Heart left ventricle (tissue), 16 donors: Measurements from ENCODE around the gene MMD2. TPM values are rescaled to one million over a fixed set of nuclear protein-coding genes. Genes with fewer than 3 reads are reported as not detected.
A peak's percentile ranks its signal among the peaks of the same experiment; 100 is the strongest.

ENCODE experiments used
- ATAC-seq, 4 donors: fragments of 200-7000 bp; cut with Tn5 transposase; one replicate each; pipeline ENCODE4 v1.9.1; 2020 to 2022; ENCODE audit warnings: moderate library complexity in 4 of 4, mild to moderate bottlenecking in 3 of 4, moderate number of reproducible peaks in 1 of 4
- DNase-seq, 5 donors: peaks; one replicate each; pipeline ENCODE4 v3.0.0-alpha.2; 2020
- H3K27ac ChIP-seq, 12 donors: fragments of 200-600 bp; sonication (generic) in 4 of 12; one replicate each; pipeline versions ENCODE4 v1.5.0 to v1.8.0; 2016 to 2022; ENCODE audit warnings: mild to moderate bottlenecking in 2 of 12
- H3K27me3 ChIP-seq, 9 donors: fragments of 200-600 bp; sonication (generic) in 2 of 9; one replicate each; pipeline versions ENCODE4 v1.5.1 to v1.8.0; 2016 to 2022; ENCODE audit warnings: mild to moderate bottlenecking in 3 of 9
- H3K36me3 ChIP-seq, 9 donors: fragments of 200-600 bp; sonication (generic) in 2 of 9; one replicate each; pipeline versions ENCODE4 v1.5.0 to v1.8.0; 2018 to 2022; ENCODE audit warnings: mild to moderate bottlenecking in 2 of 9
- H3K4me1 ChIP-seq, 12 donors: fragments of 200-600 bp; sonication (generic) in 4 of 12; one replicate each; pipeline versions ENCODE4 v1.5.0 to v1.8.0; 2016 to 2022; ENCODE audit warnings: mild to moderate bottlenecking in 3 of 12
- H3K4me3 ChIP-seq, 12 donors: fragments of 200-600 bp; sonication (generic) in 4 of 12; one replicate each; pipeline versions ENCODE4 v1.5.0 to v1.8.0; 2017 to 2022; ENCODE audit warnings: mild to moderate bottlenecking in 9 of 12, moderate library complexity in 4 of 12
- H3K9me3 ChIP-seq, 12 donors: fragments of 200-600 bp; sonication (generic) in 4 of 12; one replicate each; pipeline versions ENCODE4 v1.5.0 to v1.8.0; 2016 to 2022; ENCODE audit warnings: mild to moderate bottlenecking in 1 of 12
- CTCF ChIP-seq, 12 donors: fragments of 200-600 bp; sonication (generic) in 4 of 12; IDR thresholded peaks; one replicate each; pipeline versions ENCODE4 v1.5.0 to v1.8.0; 2018 to 2022; ENCODE audit warnings: antibody characterized with exemption in 12 of 12, mild to moderate bottlenecking in 5 of 12
- POLR2A ChIP-seq, 2 donors: fragments of 450-650 bp; IDR thresholded peaks; one replicate each; pipeline ENCODE4 v1.6.1; 2017; ENCODE audit warnings: antibody characterized with exemption in 2 of 2, mild to moderate bottlenecking in 2 of 2, moderate library complexity in 2 of 2
- WGBS, 4 donors: extraction: QIAGEN DNeasy Blood & Tissue Kit in 2 of 4; methylation state at CpG; one replicate each; pipeline versions ENCODE4 v1.1.5 to v1.1.7; 2013 to 2018; 5-methylcytosine and 5-hydroxymethylcytosine counted together
- intact Hi-C, 10 donors: fragments of 100-400 bp; cut with DNase I; formaldehyde crosslinking; loops; one replicate each; pipeline versions ENCODE4 v1.11.1 to v1.14.2; 2022
- polyA plus RNA-seq, 2 donors: library from polyadenylated mRNA; stranded (reverse); fragments of 200-250 nt; gene quantifications; one replicate each; pipeline ENCODE4 v1.2.3, GENCODE V29; 2013
- total RNA-seq, 9 donors: library from RNA; depleted of rRNA in 2 of 9; stranded (reverse); fragments of >200 nt in 2 of 9; fragmentation: NEBNext Ultra II Directional in 3 of 9; extraction: Animal tissue kit (Norgen Biotek cat#: 25700) in 3 of 9; gene quantifications; one replicate each; pipeline versions ENCODE4 v1.1.0 to v1.2.4, GENCODE V29; 2016 to 2023
- donor health status: ischemic (EF 13 %, LVEDD 7.1; RV severe dilation, severe dysfunction).
- donor health status: healthy with polysubstance abuse.
- donor health status: DM: no; HTN: yes; CAD: no.
- donor health status: DM: no; HTN: no; CAD: no.
- donor health status: ischemic (EF 25% LVEDD 6.9; RV normal size, moderate dysfunction).
- donor health status: ischemic (EF 25% LVEDD 5.7; RV mildly dilated, moderate dysfunction).
- donor health status: healthy.
- donor health status: DM: yes; HTN: yes; CAD: no.
- donor health status: ischemic (EF 35%, LVEDD 5.7; RV mildly dilated, moderate dysfunction).
- donor health status: nonischemic (EF 11% LVEDD 7.7; RV severe dilation, severe dysfunction).
- donor health status: DM: yes; HTN: yes; CAD: no.
- donor health status: PGD.
- donor health status: ischemic (EF 29% LVEDD 5.4; RV normal size, mild dysfunction).
- donor health status: nonischemic (EF 23%, LVEDD 6.1; RV moderate dilation, normal function).

Gene MMD2
- total and polyA plus RNA-seq, 11 donors = not detected

DNA sequence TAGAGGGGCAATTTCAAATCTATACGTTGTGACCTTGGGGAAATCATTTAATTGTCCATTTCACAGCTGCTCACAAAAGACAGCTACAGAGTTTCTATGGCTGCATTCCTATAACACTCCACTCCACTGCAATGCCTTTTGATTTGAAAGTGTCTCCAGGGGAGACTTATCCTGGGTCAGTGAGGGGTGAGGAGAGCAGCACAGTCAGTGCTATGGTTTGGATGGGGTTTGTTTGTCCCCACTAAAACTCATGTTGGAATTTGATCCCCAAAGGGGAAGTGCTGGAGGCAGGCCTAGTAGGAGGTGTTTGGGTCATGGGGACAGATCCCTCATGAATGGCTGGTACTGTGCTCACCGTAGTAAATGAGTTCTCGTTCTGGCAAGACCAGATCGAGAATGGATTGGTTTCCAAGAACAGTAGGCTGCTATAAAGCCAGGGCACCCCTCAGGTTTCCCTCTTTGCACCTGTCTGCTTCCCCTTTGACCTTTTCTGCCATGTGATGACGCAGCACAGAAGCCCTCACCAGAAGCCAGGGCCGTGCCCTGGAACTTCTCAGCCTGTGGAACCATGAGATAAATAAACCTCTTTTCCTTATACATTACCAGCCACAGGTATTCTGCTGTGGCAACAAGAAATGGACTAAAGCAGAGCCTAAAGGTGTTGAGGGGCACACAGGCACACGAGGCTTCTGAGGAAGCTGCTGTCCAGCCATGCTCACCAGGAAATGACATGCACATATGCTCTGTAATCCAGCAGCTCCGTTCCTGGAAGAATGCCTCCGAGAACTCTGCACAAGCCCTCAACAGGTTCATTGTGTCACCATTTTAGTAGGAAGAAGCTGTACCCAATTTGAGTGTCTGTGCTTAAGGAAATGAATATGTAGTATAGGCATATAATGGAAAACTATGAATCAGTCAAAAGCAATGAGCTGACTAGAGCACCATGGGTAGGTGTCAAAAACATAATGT is 92.2 kb downstream of the MMD2 start:
- no peak for ATAC-seq
- Histone ChIP-seq H3K27me3 (peaks cover 0 to 9% (median 0%) of the 10 kb centered on the region in 9 donors), H3K9me3 (peaks cover 0 to 19% (median 0%) of the 10 kb centered on the region in 12 donors), H3K36me3 (peaks cover 0 to 4% (median 0%) of the 10 kb centered on the region in 9 donors), H3K4me1 (peaks cover 0 to 6% (median 0%) of the 10 kb centered on the region in 12 donors), H3K4me3 (no peak overlapping the region), H3K27ac (no peak overlapping the region)
- no peak for DNase-seq
- 71 to 90% (median 82%) methylated on average over 9 of the region's 9 CpGs for WGBS, 4 donors
- intact Hi-C loops = no loop called here
- TF ChIP-seq POLR2A (IDR thresholded peaks at IDR 0.05) = no peak
- TF ChIP-seq CTCF (IDR thresholded peaks at IDR 0.05) = no peak

DNA sequence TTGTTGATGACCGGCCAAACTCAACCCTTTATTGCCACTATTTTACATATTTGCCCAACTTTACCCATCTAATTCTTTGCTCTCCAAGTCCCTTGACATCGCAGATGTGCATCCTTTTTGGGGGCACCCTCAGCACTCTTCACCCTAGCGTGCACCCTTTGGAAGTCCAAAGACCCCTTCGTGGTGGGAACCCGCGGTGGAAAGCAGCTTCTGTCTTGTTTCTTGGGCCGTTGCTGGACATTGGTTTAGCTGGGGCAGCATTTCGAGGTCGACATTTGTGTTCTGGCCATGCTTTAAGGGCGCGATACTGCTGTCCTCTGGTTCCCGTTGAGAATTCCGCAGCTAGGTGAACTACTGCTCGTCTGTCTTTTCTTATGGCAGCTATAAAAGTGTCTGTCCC is 96.8 kb downstream of the MMD2 start:
- Histone ChIP-seq H3K9me3 (peaks cover 0 to 4% (median 0%) of the 10 kb centered on the region in 12 donors), H3K4me1 (peaks cover 0 to 8% (median 0%) of the 10 kb centered on the region in 12 donors), H3K27ac (peak overlapping the region in 2 of 12 donors; percentile 41 to 55), H3K4me3 (peak overlapping the region in 11 of 12 donors; percentile 18 to 52 (median 43)), H3K27me3 (peaks cover 0 to 5% (median 0%) of the 10 kb centered on the region in 9 donors), H3K36me3 (no peaks in the 10 kb centered on the region)
- intact Hi-C loops = no loop called here
- TF ChIP-seq POLR2A (IDR thresholded peaks at IDR 0.05) (no peak), CTCF (IDR thresholded peaks at IDR 0.05) (no peak)
- 87 to 91% (median 88%) methylated on average over 14 of the region's 14 CpGs for WGBS, 4 donors
- DNase-seq (no peak), ATAC-seq (no peak)

DNA sequence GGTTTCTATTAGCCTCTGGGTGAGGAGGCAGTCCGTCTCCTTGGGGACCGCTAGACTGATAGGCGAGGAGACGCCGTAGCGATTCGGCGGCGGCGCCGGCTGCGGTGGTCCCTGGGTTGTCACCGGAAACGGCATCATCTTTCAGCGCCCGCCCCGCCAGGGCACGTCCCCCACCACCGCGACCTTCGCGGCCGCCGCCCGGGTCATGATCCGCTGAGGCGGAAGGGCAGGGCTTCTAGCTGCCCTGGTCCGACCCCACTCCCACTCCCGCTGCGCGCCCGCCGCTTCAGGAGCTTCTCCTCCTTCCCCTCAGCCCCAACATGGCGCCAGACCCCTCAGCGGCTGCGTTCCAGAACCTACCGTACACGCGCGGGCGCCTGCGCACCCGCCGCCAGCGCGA is 97.3 kb downstream of the MMD2 start, which contains the start of gene PAPOLB:
Gene PAPOLB (minus strand): TSS at position 358 of the 400 bp plus-strand sequence. CDS start 220 bp downstream, at position 138.
- Histone ChIP-seq H3K27me3 (peaks cover 0 to 5% (median 0%) of the 10 kb centered on the region in 9 donors), H3K9me3 (peaks cover 0 to 4% (median 0%) of the 10 kb centered on the region in 12 donors), H3K4me3 (peak within 1 kb of the TSS in 11 of 12 donors; percentile 18 to 52 (median 43)), H3K27ac (peak within 1 kb of the TSS in 3 of 12 donors; percentile 17 to 55 (median 41)), H3K4me1 (peaks cover 0 to 8% (median 0%) of the 10 kb centered on the region in 12 donors), H3K36me3 (no peaks in the 10 kb centered on the region)
- 31 to 40% (median 37%) methylated on average over 38 to 46 of the region's 46 CpGs for WGBS, 4 donors
- peak in 3 of 4 donors; percentile 22 to 57 (median 32) for ATAC-seq
- peak in 2 of 5 donors; percentile 63 to 66 for DNase-seq
- intact Hi-C loops = no loop called here
- TF ChIP-seq CTCF (IDR thresholded peaks at IDR 0.05) (no peak), POLR2A (IDR thresholded peaks at IDR 0.05) (no peak)

DNA sequence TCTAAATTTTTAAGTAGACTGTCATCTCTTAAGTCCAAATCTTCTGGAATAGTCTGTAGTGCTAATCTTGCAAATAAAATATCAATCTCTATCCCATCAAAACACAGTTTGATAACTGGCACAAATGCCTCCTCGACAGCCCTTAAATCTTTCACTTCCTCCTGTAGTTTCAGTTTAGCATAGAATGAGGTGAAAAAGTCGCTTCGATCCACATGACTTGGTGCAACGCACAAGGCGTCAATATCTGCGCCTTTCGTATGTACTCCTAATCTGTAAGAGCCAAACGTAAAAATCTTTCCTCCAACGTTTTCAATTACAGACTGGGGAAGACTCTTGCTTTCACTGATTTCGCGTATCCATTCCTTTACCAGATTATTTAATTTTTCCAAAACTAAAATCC is 97.8 kb downstream of the MMD2 start:
- no peak for DNase-seq
- no peak for ATAC-seq
- H3K4me3 ChIP-seq = peak overlapping the region in 11 of 12 donors; percentile 18 to 52 (median 43)
- peaks cover 0 to 4% (median 0%) of the 10 kb centered on the region in 12 donors for H3K9me3 ChIP-seq
- H3K27me3 ChIP-seq = peaks cover 0 to 5% (median 0%) of the 10 kb centered on the region in 9 donors
- 86 to 89% (median 87%) methylated on average over 11 of the region's 11 CpGs for WGBS, 4 donors
- TF ChIP-seq POLR2A (IDR thresholded peaks at IDR 0.05) (no peak), CTCF (IDR thresholded peaks at IDR 0.05) (no peak)
- intact Hi-C loops = no loop called here
- peak overlapping the region in 2 of 12 donors; percentile 17 to 55 for H3K27ac ChIP-seq
- H3K4me1 ChIP-seq = peaks cover 0 to 8% (median 0%) of the 10 kb centered on the region in 12 donors
- no peaks in the 10 kb centered on the region for H3K36me3 ChIP-seq
